Lower leg skin (tissue), 3 donors: Measurements from ENCODE around the gene COA8.

Experiments used
- CTCF ChIP-seq, 3 donors: fragments of 450-650 bp; IDR thresholded peaks; one replicate each; pipeline ENCODE4 v1.5.1; 2016; ENCODE audit warnings: antibody characterized with exemption in 3 of 3, mild to moderate bottlenecking in 3 of 3, moderate library complexity in 2 of 3
- POLR2A ChIP-seq, 2 donors: fragments of 450-650 bp; IDR thresholded peaks; one replicate each; pipeline ENCODE4 v1.6.1; 2016 to 2017; ENCODE audit warnings: antibody characterized with exemption in 2 of 2, mild to moderate bottlenecking in 1 of 2, moderate library complexity in 1 of 2

- TF ChIP-seq CTCF (IDR thresholded peaks at IDR 0.05): no peak
- TF ChIP-seq POLR2A (IDR thresholded peaks at IDR 0.05): no peak
Measured at GRCh38 chr14:103545915-103546651, 16.7 kb upstream of the COA8 start.
